ENCODE data around the gene KMT2B. TPM values are rescaled to one million over a fixed set of nuclear protein-coding genes. Genes with fewer than 3 reads are reported as not detected.

Gene KMT2B
- total and polyA plus RNA-seq, 2 of the 8 experiments (the other 6 are each of a cell fraction or from before 2014, with no cell fraction given) = 26.7 to 38.6 TPM

- TF ChIP-seq CHD7 (IDR thresholded peaks at IDR 0.05; ENCODE audit: insufficient replicate concordance, low read length) (no peak), CTBP2 (IDR thresholded peaks at IDR 0.05; ENCODE audit: borderline replicate concordance, insufficient read depth, insufficient read length, low read length) (no peak), CHD1 (IDR thresholded peaks at IDR 0.05; ENCODE audit: low read depth, low read length) (no peak), SIRT6 (IDR thresholded peaks at IDR 0.05; ENCODE audit: low read length) (no peak), CBX5 (IDR thresholded peaks at IDR 0.05; ENCODE audit: low read depth, low read length) (no peak), KDM5A (IDR thresholded peaks at IDR 0.05; ENCODE audit: low read length) (no peak), NRF1 (IDR thresholded peaks at IDR 0.05; ENCODE audit: low read depth, low read length) (no peak), SUZ12 (IDR thresholded peaks at IDR 0.05; ENCODE audit: low read length) (no peak), MAFK (IDR thresholded peaks at IDR 0.05; ENCODE audit: low read depth, low read length) (no peak), SIN3A (conservative IDR thresholded peaks at IDR 0.05 in 1 of 2, IDR thresholded peaks at IDR 0.05 in 1 of 2; ENCODE audit: low read depth in 1 of 2, low read length in 2 of 2) (no peak)
Measured at GRCh38 chr19:35752746-35753350, 35.0 kb downstream of the KMT2B start (continued).

Measured in H1 (cell line).